Gastroesophageal sphincter (tissue), 3 donors: ENCODE data around the gene CSPG4.

Source experiments
- EP300 ChIP-seq: sonication (generic); formaldehyde crosslinking; IDR thresholded peaks from one replicate; pipeline ENCODE4 v1.6.1; 2017; ENCODE audit warnings: antibody characterized with exemption, mild to moderate bottlenecking
- POLR2A ChIP-seq, 2 donors: fragments of 450-650 bp; IDR thresholded peaks; one replicate each; pipeline ENCODE4 v1.6.1; 2017; ENCODE audit warnings: antibody characterized with exemption in 2 of 2, mild to moderate bottlenecking in 2 of 2, moderate library complexity in 1 of 2
- POLR2AphosphoS5 ChIP-seq: sonication (generic); formaldehyde crosslinking; IDR thresholded peaks from one replicate; pipeline ENCODE4 v1.6.1; 2017; ENCODE audit warnings: antibody characterized with exemption
- TF ChIP-seq, protein P1 (sequence below), 4 experiments: fragments of 200-600 bp in 2 of 4; fragments of 450-650 bp in 2 of 4; sonication (generic) in 1 of 4; IDR thresholded peaks; one replicate each; pipeline ENCODE4 v1.5.1; 2017 to 2019; ENCODE audit warnings: antibody characterized with exemption in 4 of 4, mild to moderate bottlenecking in 2 of 4, moderate library complexity in 2 of 4

DNA sequence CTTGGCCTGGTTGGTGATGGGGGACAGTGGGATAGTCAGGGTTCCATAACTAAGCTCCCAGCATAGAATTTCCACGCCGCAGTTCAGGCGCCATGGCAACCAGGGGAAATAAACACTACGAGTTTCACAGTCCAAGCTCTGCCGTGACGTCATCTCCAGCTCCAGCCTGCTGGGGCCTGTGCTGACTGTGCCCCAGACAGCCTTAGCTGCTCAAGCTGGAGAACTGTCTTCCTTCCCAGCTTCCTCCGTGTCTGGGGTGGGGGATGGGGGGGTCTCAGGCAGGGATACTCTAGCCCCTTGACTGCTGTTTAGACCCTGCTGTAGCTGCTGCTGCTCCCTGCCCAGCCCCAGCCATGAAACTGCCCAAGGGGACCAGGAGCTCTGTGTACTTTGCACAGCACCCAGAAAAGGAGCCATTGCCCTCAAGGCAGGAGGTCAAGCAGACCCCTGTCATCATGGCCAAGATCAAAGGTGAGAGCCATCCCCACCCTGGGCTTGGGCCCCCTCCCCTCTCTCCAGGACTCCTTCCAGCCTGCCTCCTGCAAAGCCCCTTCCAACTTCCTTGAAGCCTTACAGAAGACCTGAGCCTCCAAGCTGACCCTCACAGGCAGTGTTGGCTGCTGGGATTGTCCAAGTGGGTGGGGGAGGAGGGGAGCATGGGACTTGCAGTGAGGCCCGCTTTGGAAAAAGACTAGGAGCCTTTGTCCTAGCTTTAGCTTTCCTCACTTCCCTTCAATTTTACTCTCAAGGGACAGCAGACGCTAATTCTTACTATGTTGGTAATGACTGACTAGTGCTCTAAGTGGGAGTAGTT lies 11.4 kb upstream of the CSPG4 start:
- TF ChIP-seq, protein P1, sequence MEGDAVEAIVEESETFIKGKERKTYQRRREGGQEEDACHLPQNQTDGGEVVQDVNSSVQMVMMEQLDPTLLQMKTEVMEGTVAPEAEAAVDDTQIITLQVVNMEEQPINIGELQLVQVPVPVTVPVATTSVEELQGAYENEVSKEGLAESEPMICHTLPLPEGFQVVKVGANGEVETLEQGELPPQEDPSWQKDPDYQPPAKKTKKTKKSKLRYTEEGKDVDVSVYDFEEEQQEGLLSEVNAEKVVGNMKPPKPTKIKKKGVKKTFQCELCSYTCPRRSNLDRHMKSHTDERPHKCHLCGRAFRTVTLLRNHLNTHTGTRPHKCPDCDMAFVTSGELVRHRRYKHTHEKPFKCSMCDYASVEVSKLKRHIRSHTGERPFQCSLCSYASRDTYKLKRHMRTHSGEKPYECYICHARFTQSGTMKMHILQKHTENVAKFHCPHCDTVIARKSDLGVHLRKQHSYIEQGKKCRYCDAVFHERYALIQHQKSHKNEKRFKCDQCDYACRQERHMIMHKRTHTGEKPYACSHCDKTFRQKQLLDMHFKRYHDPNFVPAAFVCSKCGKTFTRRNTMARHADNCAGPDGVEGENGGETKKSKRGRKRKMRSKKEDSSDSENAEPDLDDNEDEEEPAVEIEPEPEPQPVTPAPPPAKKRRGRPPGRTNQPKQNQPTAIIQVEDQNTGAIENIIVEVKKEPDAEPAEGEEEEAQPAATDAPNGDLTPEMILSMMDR (IDR thresholded peaks at IDR 0.05): no peak
- peak; percentile 56 for TF ChIP-seq POLR2AphosphoS5
- TF ChIP-seq POLR2A (IDR thresholded peaks at IDR 0.05): no peak
- TF ChIP-seq EP300: no peak
